ENCODE data around the gene RASIP1. TPM values are rescaled to one million over a fixed set of nuclear protein-coding genes. Genes with fewer than 3 reads are reported as not detected.

RASIP1 gene
- total RNA-seq, 3 donors from 2014 or later: 7.7 to 28.2 (median 10.7) TPM

GRCh38 chr19:48752496-48753365, 12.3 kb upstream of the RASIP1 start, which contains the start of gene FUT1:
FUT1 (minus strand) TSS chr19:48752641; CDS start chr19:48751281, 1,360 bp downstream.
- H3K27me3 ChIP-seq: no peaks in the 10 kb centered on the region
- TF ChIP-seq POLR2AphosphoS5 (IDR thresholded peaks at IDR 0.05) (peak in 1 of 3 donors; percentile 21), POLR2A (IDR thresholded peaks at IDR 0.05) (no peak), CTCF (IDR thresholded peaks at IDR 0.05) (peak in 2 of 3 donors; percentile 22 to 39)
- intact Hi-C loops (cut with DNase I; ENCODE audit: low total_unique reads): no loop called here
- DNase-seq (ENCODE audit: low spot score in 2 of 2): peak; percentile 87 to 88
- peak within 1 kb of the TSS; percentile 56 to 74 for H3K27ac ChIP-seq
- H3K36me3 ChIP-seq: no peaks in the 10 kb centered on the region
- H3K4me1 ChIP-seq: no peaks in the 10 kb centered on the region
- H3K4me3 ChIP-seq: peak within 1 kb of the TSS; percentile 39 to 67 (median 60)
- no peaks in the 10 kb centered on the region for H3K9me3 ChIP-seq

- Histone ChIP-seq H3K27me3 (no peaks in the 10 kb centered on the region), H3K4me3 (peak overlapping the region; percentile 39 to 67 (median 60)), H3K9me3 (no peaks in the 10 kb centered on the region), H3K27ac (peak overlapping the region; percentile 56 to 74), H3K36me3 (no peaks in the 10 kb centered on the region), H3K4me1 (no peaks in the 10 kb centered on the region)
- TF ChIP-seq POLR2AphosphoS5 (IDR thresholded peaks at IDR 0.05) (no peak), CTCF (IDR thresholded peaks at IDR 0.05) (no peak), POLR2A (IDR thresholded peaks at IDR 0.05) (no peak)
- no peak for DNase-seq (ENCODE audit: low spot score in 2 of 2)
- intact Hi-C loops (cut with DNase I; ENCODE audit: low total_unique reads): no loop called here
Measured at GRCh38 chr19:48751845-48752495, 11.6 kb upstream of the RASIP1 start.

GRCh38 chr19:48750771-48751504, 10.5 kb upstream of the RASIP1 start:
- H3K27ac ChIP-seq: no peak overlapping the region
- H3K27me3 ChIP-seq: no peaks in the 10 kb centered on the region
- H3K4me1 ChIP-seq: no peaks in the 10 kb centered on the region
- no peaks in the 10 kb centered on the region for H3K9me3 ChIP-seq
- peak overlapping the region in 1 of 3 donors; percentile 67 for H3K4me3 ChIP-seq
- no peaks in the 10 kb centered on the region for H3K36me3 ChIP-seq
- intact Hi-C loops (cut with DNase I; ENCODE audit: low total_unique reads): no loop called here
- TF ChIP-seq POLR2AphosphoS5 (IDR thresholded peaks at IDR 0.05): no peak
- DNase-seq (ENCODE audit: low spot score in 2 of 2): no peak

- no peak for DNase-seq (ENCODE audit: low spot score in 2 of 2)
- Histone ChIP-seq H3K4me1 (no peaks in the 10 kb centered on the region), H3K27me3 (no peaks in the 10 kb centered on the region), H3K9me3 (no peaks in the 10 kb centered on the region), H3K4me3 (no peak overlapping the region), H3K27ac (no peak overlapping the region), H3K36me3 (no peaks in the 10 kb centered on the region)
- TF ChIP-seq CTCF (IDR thresholded peaks at IDR 0.05) (no peak), POLR2A (IDR thresholded peaks at IDR 0.05) (no peak), POLR2AphosphoS5 (IDR thresholded peaks at IDR 0.05) (no peak)
- intact Hi-C loops (cut with DNase I; ENCODE audit: low total_unique reads): no loop called here
Measured at GRCh38 chr19:48750351-48750750, 9.9 kb upstream of the RASIP1 start.

- Histone ChIP-seq H3K27ac (no peak overlapping the region), H3K4me1 (no peaks in the 10 kb centered on the region), H3K27me3 (no peaks in the 10 kb centered on the region), H3K4me3 (no peak overlapping the region), H3K36me3 (no peaks in the 10 kb centered on the region), H3K9me3 (no peaks in the 10 kb centered on the region)
- intact Hi-C loops (cut with DNase I; ENCODE audit: low total_unique reads): no loop called here
- no peak for DNase-seq (ENCODE audit: low spot score in 2 of 2)
- TF ChIP-seq POLR2AphosphoS5 (IDR thresholded peaks at IDR 0.05) (no peak), CTCF (IDR thresholded peaks at IDR 0.05) (no peak)
Measured at GRCh38 chr19:48749571-48750198, 9.3 kb upstream of the RASIP1 start.
